PFSK-1 (cell line): ENCODE results near the gene STXBP2.

Source experiments
- SIN3A ChIP-seq: IDR thresholded peaks from 2 replicates; pipeline ENCODE4 v1.6.1; 2012; ENCODE audit warnings: mild to moderate bottlenecking, low read length, moderate library complexity, borderline replicate concordance; ENCODE audit not compliant: insufficient read depth
- TF ChIP-seq, protein P1 (sequence below), 2 experiments: IDR thresholded peaks; 2 replicates each; pipeline versions ENCODE4 v1.6.1 to v1.8.0; 2011 to 2012; ENCODE audit warnings: low read depth in 2 of 2, low read length in 2 of 2, control low read depth in 1 of 2, inconsistent platforms in 1 of 2, mild to moderate bottlenecking in 1 of 2, moderate library complexity in 1 of 2; ENCODE audit not compliant: insufficient read depth in 1 of 2

DNA sequence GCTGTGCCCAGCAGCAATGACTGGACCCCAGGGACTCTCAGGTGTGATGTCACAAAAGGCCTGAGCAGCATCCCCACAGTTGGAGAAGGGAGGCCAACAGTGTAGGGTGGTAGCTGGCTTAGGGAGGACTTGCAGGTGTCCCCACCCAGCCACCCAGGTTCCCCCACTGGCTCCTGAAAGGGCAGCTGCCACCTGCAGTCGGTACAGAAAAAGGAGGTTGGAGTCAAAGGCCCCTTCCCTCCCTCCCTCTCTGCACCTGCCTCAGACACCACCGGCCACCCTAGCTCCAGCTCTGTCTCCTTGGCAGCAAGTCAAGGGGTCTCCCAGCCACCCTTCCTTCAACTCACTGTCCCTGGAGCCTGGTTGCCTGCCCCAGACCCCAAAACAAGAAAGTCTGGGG, 3.2 kb upstream of the STXBP2 start, which contains the start of gene PCP2:
- TF ChIP-seq SIN3A = no peak
- TF ChIP-seq, protein P1, sequence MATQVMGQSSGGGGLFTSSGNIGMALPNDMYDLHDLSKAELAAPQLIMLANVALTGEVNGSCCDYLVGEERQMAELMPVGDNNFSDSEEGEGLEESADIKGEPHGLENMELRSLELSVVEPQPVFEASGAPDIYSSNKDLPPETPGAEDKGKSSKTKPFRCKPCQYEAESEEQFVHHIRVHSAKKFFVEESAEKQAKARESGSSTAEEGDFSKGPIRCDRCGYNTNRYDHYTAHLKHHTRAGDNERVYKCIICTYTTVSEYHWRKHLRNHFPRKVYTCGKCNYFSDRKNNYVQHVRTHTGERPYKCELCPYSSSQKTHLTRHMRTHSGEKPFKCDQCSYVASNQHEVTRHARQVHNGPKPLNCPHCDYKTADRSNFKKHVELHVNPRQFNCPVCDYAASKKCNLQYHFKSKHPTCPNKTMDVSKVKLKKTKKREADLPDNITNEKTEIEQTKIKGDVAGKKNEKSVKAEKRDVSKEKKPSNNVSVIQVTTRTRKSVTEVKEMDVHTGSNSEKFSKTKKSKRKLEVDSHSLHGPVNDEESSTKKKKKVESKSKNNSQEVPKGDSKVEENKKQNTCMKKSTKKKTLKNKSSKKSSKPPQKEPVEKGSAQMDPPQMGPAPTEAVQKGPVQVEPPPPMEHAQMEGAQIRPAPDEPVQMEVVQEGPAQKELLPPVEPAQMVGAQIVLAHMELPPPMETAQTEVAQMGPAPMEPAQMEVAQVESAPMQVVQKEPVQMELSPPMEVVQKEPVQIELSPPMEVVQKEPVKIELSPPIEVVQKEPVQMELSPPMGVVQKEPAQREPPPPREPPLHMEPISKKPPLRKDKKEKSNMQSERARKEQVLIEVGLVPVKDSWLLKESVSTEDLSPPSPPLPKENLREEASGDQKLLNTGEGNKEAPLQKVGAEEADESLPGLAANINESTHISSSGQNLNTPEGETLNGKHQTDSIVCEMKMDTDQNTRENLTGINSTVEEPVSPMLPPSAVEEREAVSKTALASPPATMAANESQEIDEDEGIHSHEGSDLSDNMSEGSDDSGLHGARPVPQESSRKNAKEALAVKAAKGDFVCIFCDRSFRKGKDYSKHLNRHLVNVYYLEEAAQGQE (IDR thresholded peaks at IDR 0.05; ENCODE audit: insufficient read depth in 1 of 2, low read depth in 2 of 2, low read length in 2 of 2) = no peak
